H1 (cell line): Measurements from ENCODE around the gene LPCAT1. TPM values are rescaled to one million over a fixed set of nuclear protein-coding genes. Genes with fewer than 3 reads are reported as not detected.

Source experiments
- CTCF ChIA-PET: fragments of 300-600 bp; sonication (Branson Sonifier 250); formaldehyde crosslinking; loops from one replicate; lab custom pipeline; 2021; ENCODE audit not compliant: partially characterized antibody; lab: Charles Lee
- POLR2A ChIA-PET: fragments of 300-600 bp; sonication (Branson Sonifier 250); formaldehyde crosslinking; loops from one replicate; lab custom pipeline; 2021; ENCODE audit warnings: inconsistent platforms; ENCODE audit not compliant: partially characterized antibody; lab: Charles Lee
- DNase-seq, 2 experiments: peaks; one replicate each; pipeline versions ENCODE4 v3.0.0 to v3.0.0-alpha.2; 2010 to 2022; ENCODE audit warnings: low spot score in 2 of 2, low read depth in 1 of 2, mixed read lengths in 1 of 2
- FAIRE-seq: peaks from 2 replicates; lab custom pipeline; 2011; peaks lifted over from hg19 to GRCh38; lab: Jason Lieb, UNC
- H2AFZ ChIP-seq: 2 replicates; pipeline ENCODE4 v1.8.1; 2012; ENCODE audit warnings: low read length, inconsistent platforms
- H2AK5ac ChIP-seq: 2 replicates; pipeline ENCODE4 v1.6.1; 2013; ENCODE audit warnings: low read depth, low read length
- H2BK120ac ChIP-seq: replicated peaks from 2 replicates; pipeline ENCODE3; 2013; ENCODE audit warnings: low read depth, low read length, inconsistent platforms
- H2BK12ac ChIP-seq: 2 replicates; pipeline ENCODE4 v1.6.1; 2013; ENCODE audit warnings: low read depth, low read length
- H2BK15ac ChIP-seq: 2 replicates; pipeline ENCODE4 v1.6.1; 2013; ENCODE audit warnings: low read length
- H2BK20ac ChIP-seq: 2 replicates; pipeline ENCODE4 v1.6.1; 2013; ENCODE audit warnings: low read length
- H2BK5ac ChIP-seq: 2 replicates; pipeline ENCODE4 v1.6.1; 2013; ENCODE audit warnings: low read depth, low read length
- H3K14ac ChIP-seq: 2 replicates; pipeline ENCODE4 v1.6.1; 2013; ENCODE audit warnings: inconsistent platforms; ENCODE audit not compliant: insufficient read length
- H3K18ac ChIP-seq: 2 replicates; pipeline ENCODE4 v1.6.1; 2013; ENCODE audit warnings: low read length; ENCODE audit errors: extremely low read depth
- H3K23ac ChIP-seq: 2 replicates; pipeline ENCODE4 v1.6.1; 2013; ENCODE audit warnings: inconsistent platforms; ENCODE audit not compliant: insufficient read length
- H3K23me2 ChIP-seq: 2 replicates; pipeline ENCODE4 v1.6.1; 2013; ENCODE audit warnings: low read depth, low read length
- H3K27ac ChIP-seq: 2 replicates; pipeline ENCODE4 v1.6.1; 2011; ENCODE audit warnings: low read depth, low read length, inconsistent platforms
- H3K27me3 ChIP-seq, 4 experiments: replicated peaks in 1 of 4; 1 replicate in 1 of 4; 2 replicates in 3 of 4; pipeline versions ENCODE4 v1.6.1 to v1.8.1; 2011 to 2013; ENCODE audit warnings: low read length in 3 of 4, mild to moderate bottlenecking in 3 of 4, inconsistent platforms in 2 of 4, mixed read lengths in 2 of 4, moderate library complexity in 1 of 4; ENCODE audit not compliant: control insufficient read depth in 3 of 4, insufficient read depth in 3 of 4; ENCODE audit errors: extremely low read depth in 1 of 4
- H3K36me3 ChIP-seq, 4 experiments: 2 replicates each; pipeline versions ENCODE4 v1.6.1 to v1.8.1; 2011 to 2013; ENCODE audit warnings: mild to moderate bottlenecking in 4 of 4, low read length in 3 of 4, moderate library complexity in 2 of 4, control low read depth in 1 of 4, inconsistent platforms in 1 of 4; ENCODE audit not compliant: insufficient read depth in 4 of 4, control insufficient read depth in 2 of 4
- H3K4ac ChIP-seq: replicated peaks from 2 replicates; pipeline ENCODE3; 2013; ENCODE audit warnings: low read length, low read depth, mixed read lengths, inconsistent platforms; ENCODE audit not compliant: insufficient read length
- H3K4me1 ChIP-seq, 4 experiments: replicated peaks in 1 of 4; 1 replicate in 1 of 4; 2 replicates in 3 of 4; pipeline versions ENCODE4 v1.6.1 to v1.8.1; 2011 to 2013; ENCODE audit warnings: low read length in 3 of 4, inconsistent platforms in 2 of 4, mixed read lengths in 1 of 4; ENCODE audit not compliant: insufficient read depth in 4 of 4, control insufficient read depth in 3 of 4
- H3K4me2 ChIP-seq, 2 experiments: 2 replicates each; pipeline versions ENCODE4 v1.6.1 to v1.8.1; 2011 to 2013; ENCODE audit warnings: low read depth in 2 of 2, low read length in 2 of 2, control low read depth in 1 of 2, inconsistent platforms in 1 of 2, mild to moderate bottlenecking in 1 of 2; ENCODE audit not compliant: insufficient read depth in 1 of 2
- H3K4me3 ChIP-seq, 4 experiments: fragments of 200-600, 300-600 bp in 1 of 4; sonication (generic), shearing (Covaris generic), sonication (Bioruptor Twin) in 1 of 4; 2 replicates each; pipeline versions ENCODE4 v1.5.1 to v1.8.1; 2011 to 2016; ENCODE audit warnings: low read length in 4 of 4, low read depth in 3 of 4, control low read depth in 2 of 4, inconsistent platforms in 2 of 4, mild to moderate bottlenecking in 2 of 4, mixed read lengths in 1 of 4, moderate library complexity in 1 of 4; ENCODE audit not compliant: insufficient read depth in 2 of 4; ENCODE audit errors: extremely low read depth in 1 of 4
- H3K56ac ChIP-seq: replicated peaks from 2 replicates; pipeline ENCODE3; 2013; ENCODE audit warnings: low read depth, mild to moderate bottlenecking, mixed read lengths, low read length, inconsistent platforms; ENCODE audit not compliant: insufficient read length
- H3K79me1 ChIP-seq: 2 replicates; pipeline ENCODE4 v1.6.1; 2013; ENCODE audit warnings: low read depth, low read length, control low read depth
- H3K79me2 ChIP-seq, 2 experiments: 2 replicates each; pipeline versions ENCODE4 v1.6.1 to v1.8.1; 2012 to 2013; ENCODE audit warnings: low read length in 2 of 2, mild to moderate bottlenecking in 2 of 2, inconsistent platforms in 1 of 2; ENCODE audit not compliant: insufficient read depth in 2 of 2, control insufficient read depth in 1 of 2
- H3K9ac ChIP-seq, 4 experiments: replicated peaks in 1 of 4; 1 replicate in 1 of 4; 2 replicates in 3 of 4; pipeline versions ENCODE4 v1.6.1 to v1.8.1; 2011 to 2013; ENCODE audit warnings: low read depth in 3 of 4, low read length in 3 of 4, control low read depth in 2 of 4, mild to moderate bottlenecking in 2 of 4, moderate library complexity in 2 of 4, inconsistent platforms in 1 of 4; ENCODE audit errors: extremely low read depth in 1 of 4
- H3K9me3 ChIP-seq, 2 experiments: 2 replicates each; pipeline versions ENCODE4 v1.6.1 to v1.8.1; 2012 to 2013; ENCODE audit warnings: mild to moderate bottlenecking in 2 of 2, moderate library complexity in 2 of 2, control low read depth in 1 of 2, inconsistent platforms in 1 of 2, low read depth in 1 of 2, low read length in 1 of 2, mixed read lengths in 1 of 2; ENCODE audit not compliant: insufficient read depth in 2 of 2
- H4K20me1 ChIP-seq, 2 experiments: replicated peaks in 1 of 2; 2 replicates each; pipeline versions ENCODE3 to v1.8.1; 2011 to 2013; ENCODE audit warnings: inconsistent platforms in 2 of 2, low read length in 2 of 2, mild to moderate bottlenecking in 1 of 2; ENCODE audit not compliant: insufficient read depth in 2 of 2, control insufficient read depth in 1 of 2
- H4K5ac ChIP-seq: 2 replicates; pipeline ENCODE4 v1.6.1; 2013; ENCODE audit warnings: low read length, low read depth, mixed read lengths, inconsistent platforms; ENCODE audit not compliant: insufficient read length
- H4K8ac ChIP-seq: 2 replicates; pipeline ENCODE4 v1.8.0; 2013; ENCODE audit warnings: mild to moderate bottlenecking, moderate library complexity, low read length, inconsistent platforms; ENCODE audit not compliant: insufficient read depth; ENCODE audit errors: extremely low read depth
- H4K91ac ChIP-seq: replicated peaks from 2 replicates; pipeline ENCODE3; 2013; ENCODE audit warnings: low read length, mixed read lengths, inconsistent platforms; ENCODE audit not compliant: insufficient read length
- BRCA1 ChIP-seq: IDR thresholded peaks from 2 replicates; pipeline ENCODE4 v1.6.1; 2012; ENCODE audit warnings: low read depth, low read length, improper control_type of control experiment
- CHD1 ChIP-seq: IDR thresholded peaks from 2 replicates; pipeline ENCODE4 v1.6.1; 2012; ENCODE audit warnings: low read depth, low read length, improper control_type of control experiment
- CTCF ChIP-seq, 3 experiments: IDR thresholded peaks; 1 replicate in 2 of 3; 2 replicates in 1 of 3; pipeline versions ENCODE4 v1.5.1 to v1.6.1; 2011; ENCODE audit warnings: low read length in 3 of 3, mild to moderate bottlenecking in 3 of 3, inconsistent platforms in 2 of 3, low read depth in 1 of 3, moderate library complexity in 1 of 3; ENCODE audit not compliant: insufficient read depth in 1 of 3; ENCODE audit errors: control extremely low read depth in 1 of 3
- POLR2A ChIP-seq, 2 experiments: IDR thresholded peaks; 1 replicate in 1 of 2; 2 replicates in 1 of 2; pipeline ENCODE4 v1.6.1; 2011; ENCODE audit warnings: low read depth in 2 of 2, low read length in 2 of 2, mild to moderate bottlenecking in 2 of 2; ENCODE audit errors: control extremely low read depth in 1 of 2
- RFX5 ChIP-seq: IDR thresholded peaks from 2 replicates; pipeline ENCODE4 v1.6.1; 2011; ENCODE audit warnings: low read depth, low read length, improper control_type of control experiment, borderline replicate concordance
- SUZ12 ChIP-seq: fragments of 200-600 bp; sonication (generic); IDR thresholded peaks from 2 replicates; pipeline ENCODE4 v1.6.1; 2012; ENCODE audit warnings: mild to moderate bottlenecking, inconsistent platforms, low read length, moderate library complexity, mixed read lengths
- WGBS, 2 experiments: shearing (Covaris generic) in 1 of 2; methylation state at CpG; one replicate each; pipeline versions ENCODE4 v1.1.6 to v1.1.7; 2013 to 2015; ENCODE audit warnings: low lambda C conversion rate in 2 of 2, mixed read lengths in 2 of 2, inconsistent platforms in 1 of 2, low coverage in 1 of 2, missing lambda C conversion rate in 1 of 2; ENCODE audit not compliant: insufficient replicate concordance in 2 of 2, insufficient coverage in 1 of 2, insufficient read length in 1 of 2; ENCODE audit errors: extremely low coverage in 1 of 2, missing lambda C conversion rate in 1 of 2; 5-methylcytosine and 5-hydroxymethylcytosine counted together
- long read RNA-seq, 2 experiments: library from RNA in 1 of 2; library from capped mRNA in 1 of 2; stranded (forward); transcript quantifications; one replicate each; pipeline ENCODE4 v2.0.0, GENCODE V29; 2021; ENCODE audit warnings: inconsistent platforms in 1 of 2
- polyA minus RNA-seq, 3 experiments: library from RNA; depleted of rRNA, polyadenylated mRNA; stranded (reverse); fragments of >200 nt; gene quantifications; 1 replicate in 2 of 3; 2 replicates in 1 of 3; pipeline ENCODE4 v1.2.3, GENCODE V29; 2011
- polyA plus RNA-seq, 7 experiments: library from polyadenylated mRNA; depleted of rRNA in 3 of 7; stranded (reverse) in 5 of 7; unstranded in 2 of 7; fragments of >200 nt in 5 of 7; fragments of 200-250 nt in 2 of 7; gene quantifications; 1 replicate in 5 of 7; 2 replicates in 1 of 7; 4 replicates in 1 of 7; pipeline versions ENCODE4 v1.2.1 to v1.2.3, GENCODE V29; 2011 to 2013; ENCODE audit warnings: missing spikeins in 2 of 7, mixed read lengths in 2 of 7
- total RNA-seq: library from RNA; stranded (reverse); fragmentation: NEBNext Ultra II Directional; extraction: Animal tissue kit (Norgen Biotek cat#: 25700); gene quantifications from 2 replicates; pipeline ENCODE4 v1.2.1, GENCODE V29; 2021

The LPCAT1 gene
- total RNA-seq (260 and 266 TPM in 2 replicates), polyA plus RNA-seq (2011; rRNA removed) (107 and 168 TPM in 2 replicates), polyA minus RNA-seq (2011; rRNA and poly(A)+ RNA removed) (76.4 and 90.5 TPM in 2 replicates)
- polyA plus RNA-seq (2011; cell fraction: cytosol; rRNA removed), result 145 TPM
- polyA plus RNA-seq (2011; cell fraction: nucleus; rRNA removed), result 161 TPM
- 129 to 148 TPM (median 136 TPM) in 4 replicates for polyA plus RNA-seq (2012, experiment 1 of 2)
- 146 TPM for polyA plus RNA-seq (2012, experiment 2 of 2)
- 245 TPM for polyA plus RNA-seq (2013, experiment 1 of 2)
- polyA plus RNA-seq (2013, experiment 2 of 2), result 311 TPM
- polyA minus RNA-seq (2011; cell fraction: cytosol; rRNA and poly(A)+ RNA removed), result 92.9 TPM
- 64.8 TPM for polyA minus RNA-seq (2011; cell fraction: nucleus; rRNA and poly(A)+ RNA removed)
- long read RNA-seq, experiment 1, transcript LPCAT1-201 (14 exons, 3,966 nt), result major isoform, 19 of 93 reads
- long read RNA-seq, experiment 1, partial matches to known transcripts, result 28 of 93 reads
- long read RNA-seq, experiment 1, other reads (novel, unspliced or antisense), result 46 of 93 reads
- long read RNA-seq, experiment 2, partial matches to known transcripts, result 0 of 9 reads
- long read RNA-seq, experiment 2, other reads (novel, unspliced or antisense), result 9 of 9 reads

- Histone ChIP-seq H3K4me1 (peaks cover 0 to 24% (median 22%) of the 10 kb centered on the region in 4 experiments; a peak in 6 of 7 replicates), H2BK5ac (peak within 1 kb of the TSS; percentile 66; the same call in 1 of the 2 replicates), H3K23me2 (peaks cover 13% of the 10 kb centered on the region; the same call in 1 of the 2 replicates), H2BK120ac (no peak within 1 kb of the TSS), H3K4me3 (peak within 1 kb of the TSS; percentile 64 to 97 (median 75)), H2BK20ac (no peak within 1 kb of the TSS), H3K27me3 (no peaks in the 10 kb centered on the region; a peak in 1 of 7 replicates), H2BK15ac (0 out of 2 replicates have a peak within 1 kb of the TSS, but pooled peaks have one; percentile 92), H4K20me1 (peaks cover 20 to 25% of the 10 kb centered on the region in 2 experiments), H3K36me3 (peaks cover 2 to 23% (median 3%) of the 10 kb centered on the region in 4 experiments; a peak in 4 of 8 replicates), H3K4me2 (peak within 1 kb of the TSS; percentile 85 to 92), H2AK5ac (0 out of 2 replicates have a peak within 1 kb of the TSS, but pooled peaks have one; percentile 82), H4K8ac (peak within 1 kb of the TSS; percentile 73), H2BK12ac (peak within 1 kb of the TSS; percentile 75; the same call in 1 of the 2 replicates), H4K91ac (peak within 1 kb of the TSS; percentile 36), H3K79me2 (peaks cover 32 to 45% of the 10 kb centered on the region in 2 experiments), H3K9ac (peak within 1 kb of the TSS; percentile 54 to 92 (median 62)), H3K9me3 (no peaks in the 10 kb centered on the region), H3K14ac (no peak within 1 kb of the TSS), H4K5ac (peak within 1 kb of the TSS; percentile 28), H2AFZ (peak within 1 kb of the TSS; percentile 31; the same call in 1 of the 2 replicates), H3K23ac (no peak within 1 kb of the TSS), H3K27ac (peak within 1 kb of the TSS; percentile 59), H3K56ac (peak within 1 kb of the TSS; percentile 33), H3K18ac (peak within 1 kb of the TSS; percentile 78), H3K4ac (peak within 1 kb of the TSS; percentile 65), H3K79me1 (peaks cover 12% of the 10 kb centered on the region)
- CTCF ChIA-PET, result interaction anchor here (0.8 to 1.0 kb wide), 2 partner anchors 21 to 121 kb away, joined by 3 to 4 read pairs; no protein-coding TSS in a partner anchor
- FAIRE-seq (no peak), DNase-seq (peak in 1 of 2 experiments; percentile 88)
- 6% methylated on average over 23 of the region's 85 CpGs; no CpG with 5 or more reads in 1 of the 2 experiments for WGBS, 2 experiments
- POLR2A ChIA-PET, result interaction anchor here (0.8 to 6.0 kb wide), 5 partner anchors 10 to 48 kb away, joined by 3 to 54 read pairs (median 5); no protein-coding TSS in a partner anchor
- no peak for TF ChIP-seq CTCF (IDR thresholded peaks at IDR 0.05; ENCODE audit: control extremely low read depth in 1 of 3, insufficient read depth in 1 of 3, low read depth in 1 of 3, low read length in 3 of 3)
- no peak for TF ChIP-seq BRCA1
- no peak for TF ChIP-seq RFX5
- no peak for TF ChIP-seq CHD1
- TF ChIP-seq POLR2A (IDR thresholded peaks at IDR 0.05; ENCODE audit: control extremely low read depth in 1 of 2, low read depth in 2 of 2, low read length in 2 of 2), result peak in 1 of 2 experiments; percentile 42; a peak in 1 of 3 replicates
- no peak for TF ChIP-seq SUZ12
These were observed at the start of gene LPCAT1 for GRCh38 chr5:1523793-1524480. TSS of gene LPCAT1 (minus strand) at chr5:1523960. CDS start at chr5:1523844, 116 bp downstream.
